Osteoblast (primary cell): ENCODE results near the gene ESAM. TPM values are rescaled to one million over a fixed set of nuclear protein-coding genes. Genes with fewer than 3 reads are reported as not detected.

ENCODE experiments used
- DNase-seq: peaks from one replicate; pipeline ENCODE4 v3.0.0; 2011; ENCODE audit warnings: low spot score, mixed read lengths; ENCODE audit not compliant: insufficient read length; ENCODE audit errors: missing footprints
- H2AFZ ChIP-seq: 2 replicates; pipeline ENCODE4 v1.6.0; 2011; ENCODE audit warnings: mild to moderate bottlenecking, low read length
- H3K27ac ChIP-seq: 2 replicates; pipeline ENCODE4 v1.5.1; 2011; ENCODE audit warnings: mild to moderate bottlenecking, low read depth, low read length, moderate library complexity
- H3K27me3 ChIP-seq: 2 replicates; pipeline ENCODE4 v1.6.0; 2012; ENCODE audit warnings: mild to moderate bottlenecking, control low read depth, inconsistent platforms, low read length, moderate library complexity; ENCODE audit not compliant: insufficient read depth
- H3K36me3 ChIP-seq: 2 replicates; pipeline ENCODE4 v1.5.1; 2011; ENCODE audit warnings: mild to moderate bottlenecking, low read length, control low read depth, moderate library complexity; ENCODE audit not compliant: insufficient read depth
- H3K4me1 ChIP-seq: 2 replicates; pipeline ENCODE4 v1.5.1; 2011; ENCODE audit warnings: mild to moderate bottlenecking, low read length, control low read depth, moderate library complexity; ENCODE audit not compliant: insufficient read depth
- H3K4me2 ChIP-seq: 2 replicates; pipeline ENCODE4 v1.6.0; 2011; ENCODE audit warnings: mild to moderate bottlenecking, low read length; ENCODE audit not compliant: insufficient read depth
- H3K4me3 ChIP-seq: fragments of 200-600 bp; sonication (generic); 3 replicates; pipeline ENCODE4 v1.5.1; 2012; ENCODE audit warnings: mild to moderate bottlenecking, low read length, inconsistent platforms; ENCODE audit not compliant: insufficient read depth
- H3K79me2 ChIP-seq: 2 replicates; pipeline ENCODE4 v1.6.0; 2012; ENCODE audit warnings: mild to moderate bottlenecking, low read length, control low read depth, inconsistent platforms; ENCODE audit not compliant: insufficient read depth
- H3K9me3 ChIP-seq: 2 replicates; pipeline ENCODE4 v1.5.1; 2011; ENCODE audit warnings: low read depth, low read length, control low read depth
- H4K20me1 ChIP-seq: 2 replicates; pipeline ENCODE4 v1.6.0; 2012; ENCODE audit warnings: mild to moderate bottlenecking, low read length, control low read depth; ENCODE audit not compliant: insufficient read depth
- total RNA-seq: library from RNA; depleted of rRNA; stranded (reverse); fragments of >200 nt; gene quantifications from 2 replicates; pipeline ENCODE4 v1.2.3, GENCODE V29; 2012
- TF ChIP-seq, protein P1 (sequence below): IDR thresholded peaks from 2 replicates; pipeline ENCODE4 v1.5.1; 2011; ENCODE audit warnings: mild to moderate bottlenecking, low read depth, low read length, moderate library complexity; ENCODE audit errors: extremely low read depth

ESAM gene
- total RNA-seq, 1 donor: under 0.01 TPM

DNA sequence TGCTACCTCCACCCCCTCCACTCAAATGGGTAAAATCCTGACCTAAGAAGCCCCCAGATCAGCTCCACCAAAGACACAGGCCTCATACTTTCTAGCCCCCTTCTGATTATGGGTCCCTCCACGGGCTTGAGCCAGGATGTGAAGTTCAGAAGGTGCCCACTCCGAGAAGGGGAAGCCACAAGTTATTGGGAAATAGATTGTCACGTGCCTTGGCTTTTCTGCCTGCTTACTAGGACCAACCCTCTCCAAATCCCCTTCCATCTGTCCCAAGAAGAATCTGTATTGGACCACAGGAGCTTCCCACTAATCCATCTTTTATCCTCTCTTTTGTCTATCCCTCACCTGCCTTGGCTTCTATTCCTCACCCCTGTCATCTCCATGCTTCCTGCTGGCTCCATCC, 25.4 kb downstream of the ESAM start:
- Histone ChIP-seq H3K9me3 (no peaks in the 10 kb centered on the region), H3K27me3 (peaks cover 56% of the 10 kb centered on the region), H3K4me1 (peaks cover 3% of the 10 kb centered on the region), H3K4me2 (no peak overlapping the region), H3K4me3 (no peak overlapping the region), H4K20me1 (no peaks in the 10 kb centered on the region), H3K27ac (no peak overlapping the region), H3K79me2 (no peaks in the 10 kb centered on the region), H2AFZ (no peak overlapping the region), H3K36me3 (no peaks in the 10 kb centered on the region)
- TF ChIP-seq, protein P1, sequence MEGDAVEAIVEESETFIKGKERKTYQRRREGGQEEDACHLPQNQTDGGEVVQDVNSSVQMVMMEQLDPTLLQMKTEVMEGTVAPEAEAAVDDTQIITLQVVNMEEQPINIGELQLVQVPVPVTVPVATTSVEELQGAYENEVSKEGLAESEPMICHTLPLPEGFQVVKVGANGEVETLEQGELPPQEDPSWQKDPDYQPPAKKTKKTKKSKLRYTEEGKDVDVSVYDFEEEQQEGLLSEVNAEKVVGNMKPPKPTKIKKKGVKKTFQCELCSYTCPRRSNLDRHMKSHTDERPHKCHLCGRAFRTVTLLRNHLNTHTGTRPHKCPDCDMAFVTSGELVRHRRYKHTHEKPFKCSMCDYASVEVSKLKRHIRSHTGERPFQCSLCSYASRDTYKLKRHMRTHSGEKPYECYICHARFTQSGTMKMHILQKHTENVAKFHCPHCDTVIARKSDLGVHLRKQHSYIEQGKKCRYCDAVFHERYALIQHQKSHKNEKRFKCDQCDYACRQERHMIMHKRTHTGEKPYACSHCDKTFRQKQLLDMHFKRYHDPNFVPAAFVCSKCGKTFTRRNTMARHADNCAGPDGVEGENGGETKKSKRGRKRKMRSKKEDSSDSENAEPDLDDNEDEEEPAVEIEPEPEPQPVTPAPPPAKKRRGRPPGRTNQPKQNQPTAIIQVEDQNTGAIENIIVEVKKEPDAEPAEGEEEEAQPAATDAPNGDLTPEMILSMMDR: no peak
- no peak for DNase-seq

DNA sequence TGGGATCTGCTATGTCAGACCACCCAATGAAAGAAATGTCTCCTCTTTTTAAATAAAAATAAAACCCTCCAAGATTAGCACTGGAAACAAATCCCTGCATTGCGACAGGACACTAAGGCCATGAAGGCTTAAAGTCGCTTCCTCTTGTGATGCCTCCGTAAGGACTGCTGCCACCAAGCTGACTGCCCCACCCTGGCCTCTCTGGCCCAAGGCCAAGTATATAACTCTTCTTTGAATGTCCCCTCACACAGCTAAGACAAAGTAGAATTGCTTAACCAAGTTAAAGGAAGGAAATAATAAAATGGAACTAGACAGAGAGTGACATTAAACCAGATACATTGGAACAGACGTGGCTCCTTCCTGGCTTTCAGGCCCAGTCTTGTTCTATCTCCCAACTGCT, 29.9 kb downstream of the ESAM start:
- TF ChIP-seq, protein P1: no peak
- Histone ChIP-seq H3K4me2 (no peak overlapping the region), H3K4me3 (no peak overlapping the region), H3K27ac (no peak overlapping the region), H3K4me1 (no peaks in the 10 kb centered on the region), H2AFZ (no peak overlapping the region), H3K36me3 (no peaks in the 10 kb centered on the region), H3K9me3 (no peaks in the 10 kb centered on the region), H3K27me3 (peaks cover 21% of the 10 kb centered on the region), H3K79me2 (no peaks in the 10 kb centered on the region), H4K20me1 (no peaks in the 10 kb centered on the region)
- DNase-seq: no peak

DNA sequence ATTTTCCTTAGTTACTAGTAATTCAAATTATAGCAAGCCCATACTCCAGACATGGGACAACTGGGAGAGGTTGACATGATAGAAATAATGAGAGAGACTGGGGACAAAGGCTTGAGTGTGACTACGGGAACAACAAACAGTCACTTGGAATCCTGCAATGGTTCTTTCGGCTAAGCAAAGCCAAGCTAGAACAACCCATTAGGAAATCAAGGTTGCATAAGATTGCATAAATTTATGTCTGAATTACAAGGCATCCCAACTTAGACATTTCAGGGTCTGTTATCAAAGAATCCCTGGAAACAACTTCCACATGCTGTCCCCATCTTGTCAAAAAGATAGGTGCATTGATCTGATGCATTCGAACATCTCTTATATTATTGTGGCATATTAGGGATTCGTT, 32.5 kb downstream of the ESAM start:
- H3K27ac ChIP-seq: no peak overlapping the region
- TF ChIP-seq, protein P1: no peak
- no peak overlapping the region for H2AFZ ChIP-seq
- H3K9me3 ChIP-seq: no peaks in the 10 kb centered on the region
- no peaks in the 10 kb centered on the region for H4K20me1 ChIP-seq
- H3K4me2 ChIP-seq: no peak overlapping the region
- H3K36me3 ChIP-seq: no peaks in the 10 kb centered on the region
- H3K27me3 ChIP-seq: peaks cover 6% of the 10 kb centered on the region
- no peak overlapping the region for H3K4me3 ChIP-seq
- H3K79me2 ChIP-seq: no peaks in the 10 kb centered on the region
- peaks cover 10% of the 10 kb centered on the region for H3K4me1 ChIP-seq
- DNase-seq: no peak

DNA sequence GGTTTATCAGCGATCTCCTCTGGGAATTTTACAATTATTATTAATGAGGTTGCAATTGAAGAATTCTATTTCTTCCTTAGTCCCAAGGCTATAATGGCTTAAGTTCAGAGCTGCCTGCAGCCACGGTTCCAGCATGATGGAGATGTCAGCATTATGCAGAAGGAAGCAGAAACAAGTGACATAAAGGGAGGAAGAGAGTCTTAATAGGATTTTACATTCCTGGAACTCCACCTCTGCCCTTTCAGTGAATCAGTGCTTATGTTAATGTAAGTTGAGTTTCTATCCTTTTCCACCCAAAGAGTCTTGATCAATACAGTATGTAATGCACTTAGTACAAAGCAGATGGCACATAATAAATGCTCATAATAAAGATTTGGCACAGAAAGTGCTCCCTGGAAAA, 34.0 kb downstream of the ESAM start:
- DNase-seq: no peak
- H3K4me3 ChIP-seq: no peak overlapping the region
- no peaks in the 10 kb centered on the region for H3K36me3 ChIP-seq
- peaks cover 17% of the 10 kb centered on the region for H3K27me3 ChIP-seq
- H3K27ac ChIP-seq: no peak overlapping the region
- TF ChIP-seq, protein P1: no peak
- peaks cover 10% of the 10 kb centered on the region for H3K4me1 ChIP-seq
- H2AFZ ChIP-seq: no peak overlapping the region
- H4K20me1 ChIP-seq: no peaks in the 10 kb centered on the region
- H3K79me2 ChIP-seq: no peaks in the 10 kb centered on the region
- H3K9me3 ChIP-seq: no peaks in the 10 kb centered on the region
- H3K4me2 ChIP-seq: no peak overlapping the region
